HG02973 (cell line): ENCODE data around the gene MRO.

Source experiments
- ATAC-seq: cut with Tn5 transposase; IDR thresholded peaks from one replicate; pipeline ENCODE4 v1.9.1; 2021; ENCODE audit warnings: moderate library complexity; ENCODE audit not compliant: unreplicated experiment

The MRO gene

DNA sequence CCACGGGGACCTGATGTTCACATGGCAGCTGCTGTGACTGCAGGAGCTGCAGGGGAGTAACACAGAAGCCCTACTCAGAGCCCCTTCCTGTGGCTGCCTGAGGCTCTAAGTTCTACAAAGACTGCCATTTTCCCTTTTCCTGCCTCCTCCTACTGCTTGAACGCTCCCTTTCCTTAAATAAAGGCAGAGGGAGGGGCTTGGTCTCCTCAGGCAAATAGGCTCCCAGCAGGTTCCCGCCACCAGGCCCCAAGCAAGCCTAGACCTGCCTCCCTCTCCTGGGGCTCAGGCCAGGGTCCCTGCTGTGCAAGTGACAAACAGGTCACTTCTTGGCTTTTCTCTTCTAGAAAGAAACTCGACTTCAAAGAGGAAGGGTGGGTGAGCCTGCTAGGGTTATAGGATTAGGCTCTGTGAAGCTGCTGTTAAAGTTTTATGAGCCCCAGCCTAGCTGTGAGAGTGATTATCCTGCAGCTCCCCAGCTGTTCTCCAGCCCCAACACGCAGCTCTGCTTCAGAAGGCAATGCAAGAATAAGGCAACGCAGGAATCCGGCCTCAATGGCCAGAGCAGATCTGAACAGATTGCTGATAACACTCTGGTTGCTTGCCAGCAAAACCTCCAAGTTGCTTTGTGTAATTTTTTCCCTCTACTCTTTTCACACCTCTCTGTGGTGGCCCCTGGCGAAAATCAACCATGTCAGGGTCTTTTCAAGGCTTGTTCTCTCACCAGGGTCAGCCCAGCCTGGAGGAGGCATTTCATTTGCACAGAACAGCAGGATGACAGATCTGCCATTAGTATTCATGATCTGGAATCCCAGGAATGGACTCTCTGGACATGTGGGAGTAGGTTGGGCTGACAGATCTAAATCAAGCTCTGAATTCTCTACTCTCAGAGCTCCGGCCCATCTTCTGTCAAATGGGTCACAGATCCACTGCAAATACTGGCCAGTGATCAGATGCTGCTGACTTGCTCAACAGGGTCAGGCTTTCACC is 71.3 kb downstream of the MRO start:
- ATAC-seq, result no peak

- ATAC-seq, result no peak
Observed at GRCh38 chr18:50747849-50748242, 72.0 kb downstream of the MRO start.

GRCh38 chr18:50745945-50746344 is 73.9 kb downstream of the MRO start:
- ATAC-seq, result no peak
